Esophagus mucosa (tissue), 1 donor: Measurements from ENCODE around the gene PEMT. TPM values are rescaled to one million over a fixed set of nuclear protein-coding genes. Genes with fewer than 3 reads are reported as not detected.
A peak's percentile ranks its signal among the peaks of the same experiment; 100 is the strongest.

ENCODE experiments used
- ATAC-seq: fragments of 200-7000 bp; cut with Tn5 transposase; one replicate; pipeline ENCODE4 v1.9.1; 2020
- total RNA-seq: library from RNA; stranded (reverse); gene quantifications from one replicate; pipeline ENCODE4 v1.2.4, GENCODE V29; 2023
- donor health status: DM: yes; HTN: yes; CAD: no.

PEMT gene
- total RNA-seq, 1 donor from 2014 or later: 29.5 TPM

DNA sequence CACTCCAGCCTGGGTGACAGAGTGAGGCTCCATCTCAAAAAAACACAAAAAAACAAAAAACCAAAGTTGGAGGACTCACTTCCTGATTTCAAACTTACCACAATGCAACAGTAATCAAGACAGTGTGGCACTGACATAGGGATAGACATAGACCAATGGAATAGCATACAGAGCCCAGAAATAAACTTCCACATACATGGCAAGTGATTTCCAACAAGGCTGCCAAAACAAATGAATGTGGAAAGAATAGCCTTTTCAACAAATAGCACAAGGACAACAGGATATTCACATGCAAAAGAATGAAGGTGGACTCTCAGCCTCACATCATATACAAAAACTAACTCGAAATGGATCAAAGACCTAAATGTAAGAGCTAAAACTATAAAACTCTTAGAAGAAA, 58.5 kb downstream of the PEMT start:
- no peak for ATAC-seq

DNA sequence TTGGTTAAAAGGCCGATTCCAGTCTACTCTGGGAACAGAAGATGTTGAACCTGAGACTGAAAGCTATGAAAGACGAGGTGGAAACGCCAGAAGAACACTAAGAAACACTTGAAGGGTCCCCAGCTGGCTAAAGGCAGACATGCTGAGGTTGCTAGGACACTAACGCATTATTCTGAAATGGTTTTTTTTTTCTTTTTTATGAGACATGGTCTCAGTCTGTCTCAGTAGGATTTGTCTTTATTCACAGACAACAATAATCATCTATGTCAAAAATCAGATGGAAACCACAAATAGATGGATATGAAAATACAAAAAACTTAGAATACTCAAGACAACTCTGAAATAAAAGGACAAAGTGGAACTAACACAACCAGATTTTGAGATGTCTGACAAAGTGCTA, 60.4 kb downstream of the PEMT start:
- ATAC-seq: no peak

- peak; percentile 14 for ATAC-seq
Measured at GRCh38 chr17:17528696-17529652, 62.5 kb downstream of the PEMT start.

DNA sequence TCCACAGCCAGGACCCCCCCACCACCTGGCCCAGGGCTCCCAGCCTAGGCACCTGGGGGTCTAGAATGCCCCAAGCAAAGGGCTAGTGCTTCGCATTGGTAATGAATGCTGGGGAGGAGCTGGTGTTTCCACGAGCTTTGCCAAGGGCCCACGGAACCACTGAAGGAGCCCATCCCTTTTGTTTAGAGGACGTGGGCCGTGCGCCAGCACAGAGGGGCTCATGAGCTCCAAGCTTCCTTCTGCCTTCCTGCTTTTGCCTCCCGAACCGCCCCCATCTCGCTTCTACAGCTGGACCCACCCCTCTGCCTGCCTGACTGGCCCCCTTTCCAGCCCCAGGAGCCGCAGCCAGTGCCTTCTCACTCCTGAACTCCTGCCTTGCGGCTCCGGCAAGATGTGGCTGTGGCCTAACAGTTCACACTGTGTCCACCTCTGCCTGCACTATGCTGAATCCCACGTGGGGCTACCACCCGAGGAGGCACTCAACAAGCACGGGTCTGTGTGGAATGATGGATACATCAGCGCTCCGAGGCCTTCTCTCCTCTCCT, 63.5 kb downstream of the PEMT start:
- ATAC-seq: no peak

- no peak for ATAC-seq
Measured at GRCh38 chr17:17527534-17527933, 64.0 kb downstream of the PEMT start.

GRCh38 chr17:17526369-17526768, 65.1 kb downstream of the PEMT start:
- peak; percentile 17 for ATAC-seq

- peak; percentile 38 for ATAC-seq
Measured at GRCh38 chr17:17525956-17526355, 65.6 kb downstream of the PEMT start.

DNA sequence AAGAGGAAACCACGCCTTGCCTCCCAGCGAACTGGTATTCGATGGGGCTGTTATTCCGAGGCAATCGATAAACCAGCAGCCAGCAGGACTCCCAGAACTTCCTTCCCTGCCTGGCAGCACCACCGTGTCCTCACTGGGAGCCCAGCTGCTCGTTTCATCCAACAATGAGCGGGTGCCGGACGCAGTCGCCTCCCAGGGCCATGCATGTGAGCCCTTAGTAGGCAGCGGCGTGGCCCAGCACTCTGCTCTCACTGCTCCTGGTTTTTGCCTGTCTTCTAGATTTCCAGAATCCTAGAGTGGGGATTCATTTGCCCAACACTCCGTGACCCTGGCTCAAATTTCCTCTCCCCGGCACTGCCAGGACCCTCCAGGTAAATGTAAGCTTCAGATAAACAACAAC, 66.2 kb downstream of the PEMT start:
- no peak for ATAC-seq

DNA sequence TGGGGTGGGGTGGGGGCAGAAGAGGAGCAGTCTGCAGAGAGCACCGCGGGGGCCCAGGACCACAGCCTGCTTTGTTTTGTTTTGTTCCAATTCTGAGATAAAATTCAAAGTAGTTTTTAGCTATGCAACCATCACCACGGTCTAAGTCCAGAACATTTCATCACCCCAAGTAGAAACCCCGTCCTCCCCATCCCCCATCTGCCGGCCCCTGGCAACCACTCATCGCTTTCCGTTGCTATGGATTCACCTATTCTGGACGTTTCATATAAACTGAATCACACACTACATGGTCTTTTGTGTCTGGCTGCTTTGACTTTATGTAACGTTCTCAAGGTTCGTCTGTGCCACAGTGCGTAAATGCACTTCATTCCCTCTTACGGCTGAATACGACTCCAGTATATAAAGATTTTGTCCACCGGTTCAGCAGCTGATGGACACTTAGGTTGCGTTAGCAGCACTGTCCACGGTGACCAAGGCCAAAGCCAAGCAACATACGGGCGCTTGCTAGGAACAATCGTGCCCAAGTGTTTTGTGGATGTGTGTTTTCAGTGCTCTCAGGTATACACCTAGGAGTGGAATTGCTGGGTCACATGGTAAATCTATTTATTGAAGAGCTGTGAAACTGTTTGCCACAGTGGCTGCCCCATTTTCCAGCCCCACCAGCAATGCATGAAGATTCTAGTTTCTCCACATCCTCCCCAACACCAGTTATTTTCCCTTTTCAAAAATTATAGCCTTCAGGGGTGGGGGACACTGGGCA, 67.6 kb downstream of the PEMT start:
- no peak for ATAC-seq

- ATAC-seq: no peak
Measured at GRCh38 chr17:17523001-17523730, 68.3 kb downstream of the PEMT start.

- no peak for ATAC-seq
Measured at GRCh38 chr17:17520599-17521232, 70.8 kb downstream of the PEMT start.

GRCh38 chr17:17519886-17520285, 71.6 kb downstream of the PEMT start:
- no peak for ATAC-seq

- ATAC-seq: no peak
Measured at GRCh38 chr17:17518951-17519350, 72.6 kb downstream of the PEMT start.

DNA sequence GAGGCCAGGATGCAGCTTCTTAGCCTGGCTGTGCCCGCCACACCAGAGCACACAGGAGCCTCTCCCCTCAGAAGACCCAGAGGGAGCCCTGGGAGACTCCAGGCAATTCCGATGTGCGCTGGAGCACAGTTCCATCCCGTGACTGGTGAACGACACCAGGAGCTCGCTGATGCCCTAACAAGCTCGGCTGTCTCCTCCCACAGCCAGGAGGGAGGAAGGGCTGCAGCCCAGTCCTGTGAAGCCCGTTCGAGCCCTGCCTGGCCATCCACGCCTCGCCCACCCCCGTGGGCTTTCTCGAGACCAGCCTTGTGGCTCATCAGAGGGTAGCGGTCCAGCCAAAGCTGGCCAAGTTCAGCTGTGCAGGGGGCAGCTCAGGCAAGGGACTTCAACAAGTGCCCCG, 73.5 kb downstream of the PEMT start:
- ATAC-seq: no peak

DNA sequence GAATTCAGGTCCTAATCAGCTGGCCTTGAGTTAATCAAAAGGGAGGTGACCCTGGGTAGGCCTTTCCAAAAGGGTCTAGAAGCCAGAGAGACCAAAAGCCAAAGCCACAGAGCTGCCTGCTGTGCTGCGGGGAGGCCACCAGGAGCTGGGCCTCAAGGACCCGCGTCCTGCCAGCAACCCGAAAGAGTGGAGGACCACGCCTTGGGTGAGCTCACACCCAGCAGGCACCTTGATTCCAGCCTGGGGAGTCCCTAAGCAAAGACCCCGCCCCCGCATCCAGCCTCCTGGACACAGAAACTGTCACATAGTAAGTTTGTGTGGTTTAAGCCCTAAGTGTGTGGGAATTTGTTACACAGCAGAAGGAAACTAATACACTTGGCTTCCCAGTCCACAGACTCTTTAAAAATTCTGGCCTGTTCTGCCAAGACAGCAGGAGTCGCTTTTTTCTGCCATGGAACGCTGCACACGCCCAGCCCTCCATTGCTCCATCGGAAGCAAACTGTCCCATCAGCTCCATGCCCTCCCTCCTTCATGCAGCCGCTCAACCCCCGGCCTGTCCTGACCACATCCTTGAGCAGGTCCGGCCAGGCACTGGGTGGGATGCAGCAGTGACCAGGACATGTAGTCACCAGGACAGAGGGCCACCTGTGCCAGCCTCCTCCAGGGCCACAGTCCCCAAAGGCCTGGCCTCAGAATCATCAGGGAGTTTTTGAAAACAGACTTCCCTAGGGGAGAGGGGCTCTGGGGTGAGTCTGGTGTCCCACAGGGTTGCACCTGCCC, 74.4 kb downstream of the PEMT start:
- no peak for ATAC-seq

DNA sequence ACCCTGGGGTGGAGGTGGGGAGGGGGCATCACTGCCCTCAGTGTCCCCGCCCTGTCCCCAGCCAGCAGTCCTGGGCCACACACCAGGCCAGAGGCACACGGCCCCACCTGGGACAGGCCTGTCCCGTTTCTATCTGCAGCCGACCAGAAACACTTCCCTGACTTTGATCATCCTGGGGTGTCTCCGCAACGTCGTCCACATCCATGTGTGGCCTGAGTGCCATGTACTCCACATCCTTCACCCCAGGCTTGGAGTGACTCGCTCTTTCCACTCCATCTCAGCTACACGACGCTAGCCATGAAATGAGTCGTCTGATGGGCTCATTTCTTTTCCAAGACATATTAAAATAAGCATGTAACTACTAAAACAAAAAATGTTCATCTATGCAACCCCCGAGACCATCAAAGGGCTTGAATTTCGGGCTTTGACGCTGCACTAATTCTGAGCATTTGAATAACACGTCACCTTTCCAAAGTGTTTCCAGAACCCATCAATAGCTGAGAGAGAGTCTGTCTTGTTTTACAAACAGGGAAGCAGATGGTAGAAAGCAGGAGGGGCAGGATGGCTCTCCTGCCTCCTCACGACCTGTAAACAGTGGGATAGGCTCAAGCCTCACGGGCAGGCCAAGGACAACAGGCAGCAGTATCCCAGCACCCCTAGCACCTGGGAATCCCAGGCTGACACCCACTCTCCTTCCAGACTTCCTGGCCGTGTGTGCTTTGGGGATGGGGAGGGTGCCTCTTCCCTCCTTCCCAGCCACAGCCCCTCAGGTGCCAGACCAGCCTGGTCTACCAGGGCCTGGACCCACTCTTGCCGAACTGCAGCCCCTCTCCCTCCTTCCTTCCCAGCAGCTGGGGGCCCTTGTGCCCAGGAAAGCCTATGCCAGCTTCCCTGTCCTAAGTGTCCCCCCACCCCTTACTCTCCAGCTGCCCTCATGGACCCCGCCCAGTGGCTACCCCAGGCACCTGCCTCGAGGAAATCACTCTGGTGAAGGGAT, 75.3 kb downstream of the PEMT start:
- no peak for ATAC-seq

GRCh38 chr17:17514993-17515933, 76.2 kb downstream of the PEMT start:
- no peak for ATAC-seq

DNA sequence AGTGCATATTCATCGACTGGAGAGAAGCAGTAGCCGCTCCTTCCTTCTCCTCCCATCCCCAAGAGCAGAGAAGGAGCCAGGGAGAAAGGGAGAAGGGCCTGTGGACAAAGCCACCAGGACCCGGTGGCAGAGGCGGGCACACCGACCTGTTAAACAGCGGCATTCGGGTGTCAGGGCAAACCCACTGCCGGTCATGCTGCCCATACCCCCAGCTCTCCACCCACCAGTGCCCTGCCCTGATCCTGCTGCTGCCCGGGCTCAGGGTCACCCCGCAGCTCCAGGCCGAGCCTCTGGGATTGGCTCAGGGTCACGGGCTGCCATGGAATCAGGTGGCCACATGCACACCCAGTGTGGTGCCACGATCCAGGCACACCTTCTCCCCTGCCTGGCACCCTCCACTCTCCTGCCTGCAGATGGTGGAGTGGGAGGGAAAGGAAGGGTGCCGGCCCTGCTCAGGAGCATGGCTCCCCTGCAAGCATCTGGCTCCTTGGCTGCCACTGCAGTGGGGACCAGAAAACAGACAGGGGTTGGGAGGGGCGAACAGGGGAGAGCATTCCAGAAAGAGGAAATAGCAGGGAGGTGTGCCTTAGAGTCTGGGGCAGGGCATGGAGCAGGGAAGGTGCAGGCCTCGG, 77.0 kb downstream of the PEMT start:
- no peak for ATAC-seq
